ENCODE results near the gene KANSL1.
"Not testable (repeated sequence)": the region's sequence is repeated elsewhere in the genome, so short reads cannot be mapped to it uniquely, and the experiment has no call there.

Gene KANSL1

DNA sequence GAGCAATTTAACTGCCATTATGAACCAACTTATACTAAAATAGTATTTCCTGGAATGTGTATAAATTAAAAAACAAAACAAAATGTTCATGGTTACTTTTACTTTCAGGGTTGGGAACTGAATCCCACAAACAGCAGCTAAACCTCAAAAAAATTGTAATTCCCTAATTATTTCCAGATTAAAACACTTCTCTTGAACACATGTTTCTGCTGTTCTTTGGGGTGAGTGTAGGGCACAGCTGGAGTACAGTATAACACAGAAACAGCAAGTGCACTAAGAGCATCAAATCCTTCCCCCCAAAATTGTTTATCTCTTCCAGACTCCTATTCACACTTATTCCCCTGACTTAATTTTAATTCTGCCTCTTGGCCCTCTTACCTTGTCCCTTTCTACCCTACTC, 56.4 kb downstream of the KANSL1 start:
- DNase-seq (ENCODE audit: low read depth), result no peak

DNA sequence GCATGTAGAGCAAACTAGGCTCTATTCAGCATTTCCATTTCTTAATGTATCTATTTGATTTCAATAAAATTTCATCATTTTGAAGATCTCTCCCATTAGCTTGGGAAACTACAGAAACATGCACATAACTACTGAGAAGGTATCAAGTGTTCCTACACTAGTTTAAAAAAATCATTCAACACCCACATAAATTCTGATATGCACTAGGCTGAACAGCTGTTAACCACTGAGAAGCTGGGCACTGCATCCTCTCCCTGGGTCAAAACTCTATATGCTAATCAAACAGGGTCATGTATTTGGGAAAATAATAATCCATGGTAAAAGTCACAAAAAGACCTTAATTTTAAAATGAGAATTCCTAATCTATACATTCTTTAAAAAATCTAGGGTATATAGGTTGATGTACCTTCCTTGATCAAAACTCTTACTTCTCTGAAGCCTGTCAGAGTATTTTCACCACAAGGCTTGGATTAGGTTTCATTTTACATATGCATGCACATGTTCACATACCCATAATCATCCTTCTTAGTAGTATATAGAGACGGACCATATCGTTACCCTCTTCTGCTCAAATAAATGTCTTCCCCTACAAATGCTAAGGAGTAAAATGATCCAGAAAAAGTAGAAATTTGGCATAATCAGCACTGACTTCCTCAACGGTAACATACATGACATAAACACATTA, 57.2 kb downstream of the KANSL1 start:
- no peak for DNase-seq (ENCODE audit: low read depth)

DNA sequence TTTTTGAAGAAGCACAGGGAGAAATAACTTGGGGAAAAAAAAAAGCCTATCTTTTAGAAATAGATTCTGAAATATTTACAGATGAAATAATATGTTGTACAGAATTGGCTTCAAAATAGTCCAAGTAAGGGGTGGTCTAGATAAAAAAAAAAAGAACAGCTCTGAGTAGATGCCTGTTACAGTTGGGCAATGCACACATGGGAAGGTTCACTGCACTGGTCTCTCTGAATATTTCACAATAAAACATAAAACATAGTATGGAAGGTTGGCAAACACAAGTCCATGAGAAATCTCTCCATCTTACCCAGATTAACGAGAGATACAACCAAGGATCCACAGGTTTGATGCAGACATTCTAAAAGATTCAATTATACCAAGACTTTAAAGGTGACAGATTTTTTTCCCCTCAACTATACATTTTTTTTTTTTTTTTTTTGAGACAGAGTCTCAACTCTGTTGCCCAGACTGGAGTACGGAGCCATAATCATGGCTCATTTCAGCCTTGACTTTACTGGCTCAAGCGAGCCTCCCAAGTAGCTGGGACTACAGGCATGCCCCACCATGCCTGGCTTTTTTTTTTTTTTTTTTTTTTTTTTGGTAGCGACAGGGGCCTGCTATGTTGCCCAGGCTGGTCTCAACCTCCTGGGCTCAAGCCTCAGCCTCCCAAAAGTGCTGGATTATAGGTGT, 58.0 kb downstream of the KANSL1 start:
- no peak for DNase-seq (ENCODE audit: low read depth)

DNA sequence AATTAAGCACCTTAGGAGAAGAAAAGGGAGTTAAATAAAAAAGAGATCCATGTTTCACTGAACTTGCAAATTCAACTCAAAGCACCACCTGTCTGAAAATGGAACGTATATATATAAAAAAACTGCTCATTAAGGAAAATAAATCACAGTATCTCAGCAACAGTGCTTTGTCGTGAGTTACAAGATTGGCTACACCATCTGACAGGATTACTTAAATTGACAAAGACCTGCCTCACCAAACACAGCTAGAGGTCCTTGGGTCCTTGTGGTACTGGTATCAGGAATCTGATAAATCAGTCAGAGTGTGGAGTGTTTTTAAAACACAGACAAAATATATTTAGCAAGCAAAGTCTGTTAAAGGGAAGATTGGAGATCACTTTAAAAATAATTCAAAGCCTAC, 63.9 kb downstream of the KANSL1 start:
- no peak for DNase-seq (ENCODE audit: low read depth)

DNA sequence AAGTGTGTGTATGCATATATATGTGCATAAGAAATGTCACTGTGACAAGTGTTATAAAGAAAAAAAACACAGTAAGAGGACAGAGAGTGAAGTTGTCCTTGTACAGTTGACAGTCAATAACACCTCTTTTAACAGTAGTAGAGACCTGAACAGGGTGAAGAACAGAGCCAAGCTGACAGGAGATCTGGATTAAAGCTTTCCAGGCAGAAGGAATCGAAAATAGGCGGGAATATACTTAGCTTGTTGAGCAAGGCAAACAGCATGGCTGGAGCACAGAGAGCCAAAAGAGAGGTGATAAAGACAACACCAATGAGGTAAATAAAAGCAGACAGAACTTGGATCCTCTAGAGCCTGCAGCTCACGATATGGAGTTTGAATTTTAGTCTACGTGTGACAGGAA, 64.8 kb downstream of the KANSL1 start:
- DNase-seq (ENCODE audit: low read depth), result no peak

DNA sequence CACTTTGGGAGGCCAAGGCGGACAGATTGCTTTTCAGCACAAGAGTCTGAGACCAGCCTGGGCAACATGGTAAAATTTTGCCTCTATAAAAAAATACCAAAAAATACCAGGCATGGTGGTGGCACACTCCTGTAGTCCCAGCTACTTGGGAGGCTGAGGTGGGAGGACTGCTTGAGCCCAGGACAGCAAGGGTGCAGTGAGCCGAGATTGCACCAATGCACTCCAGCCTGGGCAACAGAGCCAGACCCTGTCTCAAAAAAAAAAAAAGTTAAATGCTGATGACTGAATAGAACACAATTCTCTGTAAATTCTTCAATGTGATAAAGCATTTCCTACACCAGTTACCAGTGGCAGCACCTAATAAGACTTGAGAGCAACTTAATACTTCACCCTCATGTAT, 65.7 kb downstream of the KANSL1 start:
- no peak for DNase-seq (ENCODE audit: low read depth)

DNA sequence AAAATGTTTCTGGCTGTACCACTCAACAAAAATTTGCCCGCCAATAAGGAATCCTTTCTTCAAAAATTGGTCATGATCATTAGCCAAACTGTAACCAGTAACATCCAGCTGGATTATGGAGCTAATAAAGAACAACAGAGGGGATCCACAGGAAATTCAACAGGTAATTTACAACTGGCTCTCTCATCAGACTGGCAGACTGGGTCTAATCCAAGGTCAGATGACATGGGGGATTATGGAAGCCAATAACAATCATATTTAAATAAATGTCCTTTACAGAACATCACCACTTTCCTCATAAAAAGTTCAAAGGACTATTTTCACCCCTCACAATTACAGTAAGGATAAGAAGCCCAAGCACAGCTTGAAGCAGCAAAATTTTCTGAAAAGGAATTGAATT, 66.4 kb downstream of the KANSL1 start:
- DNase-seq (ENCODE audit: low read depth), result no peak

DNA sequence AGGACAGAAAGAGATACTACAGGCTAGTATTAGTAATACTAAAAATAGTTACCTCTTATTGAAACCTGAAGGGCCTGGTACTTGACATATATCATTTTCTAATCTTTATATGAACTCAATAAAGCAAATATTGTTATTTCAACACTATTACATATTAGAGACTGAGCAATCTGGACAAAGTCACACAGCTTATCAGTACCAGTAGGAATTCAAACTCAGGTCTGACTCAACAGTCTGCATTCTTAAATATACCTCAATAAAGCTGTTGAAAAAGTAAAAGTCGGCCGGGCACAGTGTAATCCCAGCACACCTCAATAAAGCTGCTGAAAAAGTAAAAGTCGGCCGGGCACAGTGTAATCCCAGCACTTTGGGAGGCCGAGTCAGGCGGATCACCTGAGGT, 67.4 kb downstream of the KANSL1 start:
- DNase-seq (ENCODE audit: low read depth), result no peak

DNA sequence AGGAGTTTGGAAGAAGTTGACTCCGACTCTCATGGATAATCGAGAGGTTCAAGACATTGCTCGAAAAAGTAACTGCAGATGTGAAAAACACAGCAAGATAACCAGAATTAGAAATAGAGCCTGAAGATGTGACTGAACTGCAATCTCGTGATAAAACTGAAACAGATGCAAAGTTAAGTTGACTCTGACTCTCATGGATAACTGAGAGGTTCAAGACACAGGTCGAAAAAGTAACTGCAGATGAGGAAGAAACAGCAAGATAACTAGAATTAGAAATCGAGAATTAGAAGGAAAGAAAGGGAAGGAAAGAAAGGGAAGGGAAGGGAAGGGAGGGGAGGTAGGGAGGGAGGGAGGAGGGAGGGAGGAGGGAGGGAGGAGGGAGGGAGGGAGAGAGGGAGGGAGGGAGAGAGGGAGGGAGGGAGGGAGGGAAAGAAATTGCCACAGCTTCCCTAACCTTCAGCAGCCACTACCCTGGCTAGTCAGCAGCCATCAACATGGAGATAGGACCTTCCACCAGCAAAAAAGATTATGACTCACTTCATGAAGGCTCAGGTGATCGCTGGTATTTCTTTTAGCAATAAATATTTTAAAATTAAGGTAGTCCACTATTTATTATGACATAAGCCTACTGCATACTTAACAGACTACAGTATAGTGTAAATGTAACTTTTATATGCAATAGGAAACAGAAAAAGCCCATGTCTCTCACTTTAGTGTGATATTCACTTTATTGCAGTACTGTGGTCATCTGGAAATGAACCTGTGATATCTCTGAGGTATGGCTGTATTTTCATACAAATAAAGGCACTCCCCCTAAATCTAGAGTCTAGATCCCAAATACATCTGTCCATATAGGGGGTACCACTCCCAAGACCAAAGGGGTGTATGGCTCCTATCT, 68.3 kb downstream of the KANSL1 start:
- DNase-seq (ENCODE audit: low read depth), result no peak

DNA sequence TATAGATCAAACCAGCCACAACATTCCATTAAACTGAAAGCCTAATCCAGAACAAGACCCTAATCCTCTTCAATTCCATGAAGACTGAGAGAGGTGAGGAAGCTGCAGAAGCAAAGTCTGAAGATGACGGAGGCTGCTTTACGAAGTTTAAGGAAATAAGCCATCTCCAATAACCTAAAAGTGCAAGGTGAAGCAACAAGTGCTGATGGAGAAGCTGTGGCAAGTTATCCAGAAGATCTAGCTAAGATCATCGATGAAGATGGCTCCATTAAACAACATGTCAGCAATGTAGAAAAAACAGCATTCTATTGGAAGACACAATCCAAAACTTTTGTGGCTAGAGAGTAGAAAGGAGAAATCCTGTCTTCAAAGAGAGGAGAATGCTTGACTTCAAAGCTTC, 69.6 kb downstream of the KANSL1 start:
- no peak for DNase-seq (ENCODE audit: low read depth)

DNA sequence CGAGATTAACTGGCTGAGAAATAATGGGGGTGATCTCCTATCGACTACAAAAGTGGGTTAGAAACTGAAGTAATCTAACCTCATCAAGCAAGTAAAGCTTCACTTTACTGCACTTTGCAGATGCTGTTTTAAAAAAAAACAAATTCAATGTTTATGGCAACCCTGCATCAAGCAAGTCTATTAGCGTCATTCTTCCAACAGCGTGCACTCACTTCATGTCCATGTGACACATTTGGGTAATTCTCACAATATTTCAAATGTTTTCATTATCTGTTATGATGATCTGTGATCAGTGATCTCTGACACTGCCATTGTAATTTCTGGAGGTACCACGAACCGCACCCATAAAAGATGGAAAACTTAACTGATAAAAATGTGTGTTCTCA, 70.8 kb downstream of the KANSL1 start:
- no peak for DNase-seq (ENCODE audit: low read depth)

DNA sequence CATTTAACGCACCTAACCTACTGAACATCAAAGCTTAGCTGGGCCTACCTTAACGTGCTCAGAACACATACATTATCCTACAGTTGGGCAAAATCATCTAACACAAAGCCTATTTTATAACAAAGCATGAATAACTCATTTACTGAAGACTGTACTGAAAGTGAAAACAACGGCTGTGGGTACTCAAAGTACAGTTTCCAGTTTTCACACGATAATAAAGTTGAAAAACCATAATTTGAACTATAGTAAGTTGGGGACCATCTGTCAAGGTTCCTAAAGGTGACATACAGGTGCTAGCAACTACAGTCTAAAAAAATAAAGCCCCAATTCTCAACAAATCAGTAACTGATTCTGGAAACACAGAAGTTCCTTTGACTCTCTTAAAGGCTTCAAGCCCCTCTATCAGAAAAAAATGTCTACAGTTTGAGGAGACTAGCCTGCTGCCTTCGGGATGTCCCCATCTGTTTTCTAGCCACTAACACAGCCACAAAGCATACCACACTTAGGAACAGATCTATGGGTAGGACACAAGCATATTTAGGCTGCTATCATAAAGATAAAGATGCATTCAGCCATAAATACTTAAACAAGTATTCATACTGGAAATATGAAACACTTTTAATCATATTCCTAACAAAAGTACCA, 71.3 kb downstream of the KANSL1 start:
- DNase-seq (ENCODE audit: low read depth), result no peak

DNA sequence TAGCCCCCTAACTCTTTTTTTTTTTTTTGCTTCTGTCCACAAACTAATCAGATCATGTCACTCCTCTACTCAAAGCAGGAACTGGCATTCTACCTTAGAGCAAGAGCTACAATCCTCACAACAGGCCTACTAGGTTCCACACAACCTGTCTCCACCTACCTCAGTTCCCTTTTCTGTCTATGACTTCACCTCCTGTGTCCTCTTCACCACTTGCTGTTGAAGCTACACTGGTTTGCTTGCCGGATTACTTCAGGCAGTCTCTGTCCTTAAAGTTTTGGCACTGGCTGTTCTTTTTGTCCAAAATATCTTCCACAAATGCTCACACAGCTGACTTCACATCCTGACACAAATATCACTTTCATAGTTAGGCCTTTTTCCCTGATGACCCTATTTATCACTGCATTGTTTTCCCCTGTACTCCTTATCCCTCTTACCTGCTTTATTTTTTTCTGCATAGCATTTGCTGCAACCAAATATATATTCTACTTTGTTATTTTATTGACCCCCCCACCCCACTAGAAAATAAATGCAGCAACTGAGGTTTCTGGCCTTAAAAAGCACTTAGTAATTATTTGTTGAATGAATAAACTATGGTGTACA, 72.0 kb downstream of the KANSL1 start:
- no peak for DNase-seq (ENCODE audit: low read depth)

DNA sequence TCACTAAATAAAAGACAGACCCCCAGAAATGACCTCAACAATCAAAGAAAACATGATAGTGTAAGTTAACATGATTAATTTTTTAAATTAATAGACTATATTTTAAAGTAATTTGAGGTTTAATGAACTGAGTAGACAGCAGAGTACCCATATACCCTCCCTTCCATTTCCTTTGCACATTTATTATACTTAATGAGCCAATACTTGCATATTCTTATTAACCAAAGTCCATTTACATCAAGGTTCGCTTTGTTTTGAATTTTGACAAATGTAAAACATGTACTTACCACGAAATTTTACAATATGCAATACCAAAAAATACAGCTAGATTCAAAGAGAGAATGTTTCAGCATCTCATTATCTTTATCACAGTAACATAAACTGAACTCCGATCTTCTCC, 72.7 kb downstream of the KANSL1 start:
- no peak for DNase-seq (ENCODE audit: low read depth)

DNA sequence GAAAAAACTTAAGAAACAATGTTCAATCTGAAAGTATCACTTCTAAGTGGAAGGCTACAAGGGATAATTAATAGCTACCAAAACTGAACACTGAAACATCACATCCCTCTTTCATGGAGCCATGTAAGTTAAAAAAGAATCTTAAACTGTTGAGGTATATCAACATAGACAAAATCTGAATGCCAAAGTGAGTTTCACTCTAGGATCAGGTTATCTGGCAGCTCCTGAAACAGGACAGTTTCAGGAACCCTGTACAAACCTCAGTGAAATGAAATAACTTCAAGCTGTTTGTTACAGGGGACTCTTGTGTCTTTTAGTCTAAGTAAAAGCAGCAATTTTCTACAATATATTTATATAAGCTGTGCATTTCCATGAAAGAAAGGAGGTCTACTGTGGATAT, 73.2 kb downstream of the KANSL1 start:
- DNase-seq (ENCODE audit: low read depth), result no peak

DNA sequence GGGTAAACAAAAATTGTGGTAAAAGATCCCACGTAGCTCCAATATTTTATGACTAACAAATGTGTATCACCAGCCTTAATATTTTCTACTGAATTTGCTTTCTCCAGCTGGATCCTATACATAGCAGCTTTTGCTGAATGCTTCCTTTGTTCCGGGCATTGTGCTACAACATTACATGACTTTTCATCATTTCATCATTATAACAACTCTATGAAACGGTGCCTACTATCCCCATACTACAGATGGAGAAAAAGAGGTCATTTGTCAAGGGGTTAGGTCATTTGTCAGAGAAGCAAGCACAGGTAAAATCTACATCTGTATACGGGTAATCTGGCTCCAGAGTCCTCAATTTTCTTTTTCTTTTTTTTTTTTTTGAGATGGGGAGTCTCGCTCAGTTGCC, 74.3 kb downstream of the KANSL1 start:
- no peak for DNase-seq (ENCODE audit: low read depth)

DNA sequence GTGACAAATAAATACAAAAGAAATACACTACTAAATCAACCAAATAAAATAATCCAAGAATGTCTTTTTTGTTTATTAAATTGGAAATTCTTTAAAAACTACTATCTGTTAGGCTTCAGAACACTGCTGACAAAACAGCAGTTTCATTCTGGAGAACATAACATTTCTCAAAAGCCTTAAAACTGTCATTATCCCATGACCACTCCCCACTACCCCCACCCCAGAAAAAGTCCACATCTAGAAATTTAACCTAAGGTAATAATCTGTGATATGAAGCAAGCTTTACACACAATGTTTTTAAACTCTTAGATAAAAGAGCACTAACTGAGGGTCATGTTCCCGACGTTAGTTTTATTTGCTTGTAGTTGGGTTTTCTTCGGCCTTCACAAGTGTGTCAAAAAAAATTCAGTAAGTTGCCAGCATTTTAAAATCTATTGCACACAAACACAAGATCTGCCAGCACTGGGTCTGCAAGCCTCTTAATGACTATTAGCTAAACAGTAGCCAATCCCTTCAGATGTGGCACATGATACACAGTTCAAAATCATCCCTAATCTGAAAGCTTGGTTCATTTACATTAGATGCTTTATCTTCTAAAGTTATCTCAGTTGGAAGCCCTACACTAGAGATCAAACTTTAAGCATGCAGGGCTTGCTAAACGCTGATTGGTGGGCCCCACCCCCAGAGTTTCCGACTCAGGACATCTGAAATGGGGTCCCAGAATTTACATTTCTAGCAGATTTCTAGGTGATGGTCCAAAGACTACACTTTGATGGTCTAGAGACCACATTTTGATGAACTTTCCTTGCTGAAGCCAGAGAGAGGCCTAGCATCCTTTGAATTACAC, 75.2 kb downstream of the KANSL1 start:
- DNase-seq (ENCODE audit: low read depth), result no peak

DNA sequence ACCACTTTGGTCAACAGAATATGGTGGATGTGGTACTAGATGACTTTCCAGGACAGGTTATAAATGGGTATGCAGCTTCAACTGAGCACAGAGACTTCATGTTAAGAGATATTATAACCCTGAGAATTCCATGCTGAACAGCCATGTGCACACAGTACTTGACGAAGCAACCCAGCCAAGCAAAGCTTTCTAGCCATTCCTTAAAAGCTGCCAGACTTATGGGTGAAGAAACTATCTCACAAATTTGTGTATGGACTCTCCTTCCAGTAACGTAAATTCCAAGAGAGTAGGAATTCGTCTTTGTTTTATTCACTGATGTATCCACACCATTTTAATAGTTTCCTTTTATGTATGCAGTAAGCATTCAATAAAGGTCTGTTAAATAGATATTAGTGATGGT, 76.1 kb downstream of the KANSL1 start:
- DNase-seq (ENCODE audit: low read depth), result no peak

DNA sequence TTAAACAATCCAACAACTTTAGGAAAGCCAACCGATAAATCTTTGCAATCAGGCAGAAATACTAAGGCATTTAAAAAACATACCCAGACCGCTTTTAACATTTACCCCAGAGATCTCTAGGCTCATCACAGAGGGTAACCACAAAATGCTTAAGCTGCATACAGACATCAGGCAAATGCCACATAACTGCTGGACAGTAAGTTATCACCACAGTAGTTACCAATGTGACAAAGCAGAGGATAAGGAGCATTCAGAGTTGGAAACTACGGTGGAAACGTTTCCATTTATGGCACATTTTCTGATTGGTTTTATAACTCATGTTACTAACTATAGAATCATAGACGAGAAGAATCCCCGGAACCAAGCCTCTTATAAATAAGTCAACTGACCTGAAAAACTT, 77.5 kb downstream of the KANSL1 start:
- no peak for DNase-seq (ENCODE audit: low read depth)

DNA sequence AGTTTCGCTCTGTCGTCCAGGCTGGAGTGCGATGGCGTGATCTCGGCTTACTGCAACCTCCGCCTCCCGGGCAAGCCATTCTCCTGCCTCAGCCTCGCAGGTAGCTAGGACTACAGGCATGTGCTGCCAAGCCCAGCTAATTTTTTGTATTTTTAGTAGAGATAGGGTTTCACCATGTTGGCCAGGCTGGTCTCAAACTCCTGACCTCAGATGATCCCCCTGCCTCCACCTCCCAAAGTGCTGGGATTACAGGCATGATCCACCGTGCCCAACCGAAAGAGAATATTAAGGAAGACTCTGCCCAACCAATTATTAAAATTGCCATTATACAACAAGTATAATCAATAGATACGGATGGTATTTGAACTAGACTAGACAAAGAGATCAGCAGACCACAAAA, 82.0 kb downstream of the KANSL1 start:
- not testable (repeated sequence) for DNase-seq (ENCODE audit: low read depth)

DNA sequence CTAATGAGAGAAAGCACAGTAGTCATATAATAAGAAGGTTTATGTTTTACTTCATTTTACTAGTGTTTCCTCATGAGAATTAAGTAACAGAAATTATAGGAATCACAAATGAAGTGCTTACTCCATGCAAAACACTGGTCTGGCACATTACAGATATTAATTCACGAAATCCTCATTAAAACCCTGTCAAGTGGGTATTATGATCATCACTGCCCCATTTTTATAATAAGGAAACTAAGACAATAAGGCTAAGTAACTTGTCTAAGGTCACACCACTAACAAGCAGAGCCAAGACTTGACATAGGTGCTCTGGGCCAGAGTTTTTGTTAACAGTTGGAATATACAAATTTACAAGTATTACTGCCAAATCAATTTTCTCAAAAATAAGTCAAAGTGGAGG, 83.0 kb downstream of the KANSL1 start:
- no peak for DNase-seq (ENCODE audit: low read depth)
